HEK293 (cell line): Measurements from ENCODE around the gene LRCH2.

Source experiments
- CTCF ChIA-PET: fragments of 350-600 bp; formaldehyde crosslinking; extraction: SDS; loops from one replicate; lab custom pipeline; 2021; ENCODE audit warnings: antibody characterized with exemption; lab: Yijun Ruan, JAX
- POLR2A ChIA-PET: fragments of 300-600 bp; formaldehyde crosslinking; extraction: SDS; loops from one replicate; lab custom pipeline; 2020; ENCODE audit warnings: antibody characterized with exemption, inconsistent platforms; lab: Yijun Ruan, JAX
- H3K27ac ChIP-seq: fragments of 200-500 bp; sonication (Bioruptor generic); 2 replicates; pipeline ENCODE4 v1.5.1; 2014; ENCODE audit warnings: low read depth, low read length, control low read depth, inconsistent platforms; ENCODE audit errors: extremely low read depth
- H3K36me3 ChIP-seq, 2 experiments: fragments of 200-500 bp in 1 of 2; sonication (Bioruptor generic) in 1 of 2; 1 replicate in 1 of 2; 2 replicates in 1 of 2; pipeline ENCODE4 v1.5.1; 2014 to 2017; ENCODE audit warnings: inconsistent platforms in 2 of 2, low read length in 2 of 2; ENCODE audit not compliant: control insufficient read depth in 2 of 2, insufficient read depth in 1 of 2
- H3K4me1 ChIP-seq: fragments of 200-500 bp; sonication (Bioruptor generic); 2 replicates; pipeline ENCODE4 v1.5.1; 2014; ENCODE audit warnings: mild to moderate bottlenecking, low read length, inconsistent platforms; ENCODE audit not compliant: control insufficient read depth, insufficient read depth
- H3K4me3 ChIP-seq: 2 replicates; pipeline ENCODE4 v1.5.1; 2011; ENCODE audit warnings: low read depth, mild to moderate bottlenecking, control low read depth, low read length, moderate library complexity
- H3K9me3 ChIP-seq: fragments of 200-500 bp; sonication (Bioruptor generic); 2 replicates; pipeline ENCODE4 v1.5.1; 2014; ENCODE audit warnings: low read depth, low read length, inconsistent platforms; ENCODE audit not compliant: control insufficient read depth, insufficient read depth
- ELK4 ChIP-seq: IDR thresholded peaks from 2 replicates; pipeline ENCODE4 v1.6.1; 2011; ENCODE audit warnings: mild to moderate bottlenecking, low read depth, low read length, borderline replicate concordance
- FEZF1 ChIP-seq: fragments of 450-650 bp; formaldehyde crosslinking; IDR thresholded peaks from 2 replicates; pipeline ENCODE4 v1.5.1; 2016; ENCODE audit warnings: missing biosample characterization, missing genetic modification characterization
- GLI2 ChIP-seq: fragments of 450-650 bp; formaldehyde crosslinking; IDR thresholded peaks from 2 replicates; pipeline ENCODE4; 2017; ENCODE audit warnings: missing biosample characterization, missing genetic modification characterization, low read depth, borderline replicate concordance
- GLIS2 ChIP-seq: fragments of 450-650 bp; formaldehyde crosslinking; IDR thresholded peaks from 2 replicates; pipeline ENCODE4 v1.5.1; 2016; ENCODE audit warnings: missing biosample characterization, missing genetic modification characterization
- KLF1 ChIP-seq: fragments of 450-650 bp; formaldehyde crosslinking; IDR thresholded peaks from 2 replicates; pipeline ENCODE4 v1.5.1; 2016; ENCODE audit warnings: missing biosample characterization, missing genetic modification characterization
- KLF9 ChIP-seq: fragments of 450-650 bp; formaldehyde crosslinking; IDR thresholded peaks from 2 replicates; pipeline ENCODE4 v1.5.1; 2016; ENCODE audit warnings: missing biosample characterization, missing genetic modification characterization, low read depth
- MEIS1 ChIP-seq: sonication (generic); formaldehyde crosslinking; IDR thresholded peaks from 2 replicates; pipeline ENCODE4 v1.8.1; 2022; ENCODE audit warnings: missing genetic modification reagents, mild to moderate bottlenecking, borderline replicate concordance
- OSR2 ChIP-seq: fragments of 450-650 bp; formaldehyde crosslinking; IDR thresholded peaks from 2 replicates; pipeline ENCODE4 v1.5.1; 2016; ENCODE audit warnings: missing biosample characterization, missing genetic modification characterization
- PRDM6 ChIP-seq: fragments of 450-650 bp; formaldehyde crosslinking; IDR thresholded peaks from 2 replicates; pipeline ENCODE4 v1.5.1; 2017; ENCODE audit warnings: missing biosample characterization, missing genetic modification characterization
- SETDB1 ChIP-seq: IDR thresholded peaks from one replicate; pipeline ENCODE4 v1.6.1; 2017; ENCODE audit warnings: mild to moderate bottlenecking, low read length, moderate library complexity, mixed read lengths; ENCODE audit not compliant: insufficient read length
- SP2 ChIP-seq: fragments of 450-650 bp; formaldehyde crosslinking; IDR thresholded peaks from 2 replicates; pipeline ENCODE4 v1.5.1; 2016; ENCODE audit warnings: missing biosample characterization, missing genetic modification characterization
- TCF7L2 ChIP-seq: IDR thresholded peaks from 2 replicates; pipeline ENCODE4 v1.6.1; 2011; ENCODE audit warnings: low read depth, mild to moderate bottlenecking, inconsistent platforms, low read length, moderate library complexity, borderline replicate concordance
- ZFHX2 ChIP-seq: fragments of 450-650 bp; formaldehyde crosslinking; conservative IDR thresholded peaks from 2 replicates; pipeline ENCODE4 v1.5.1; 2016; ENCODE audit warnings: missing biosample characterization, missing genetic modification characterization
- ZFP3 ChIP-seq: fragments of 450-650 bp; formaldehyde crosslinking; IDR thresholded peaks from 2 replicates; pipeline ENCODE4 v1.5.1; 2016; ENCODE audit warnings: low read depth, missing biosample characterization, missing genetic modification characterization
- ZNF2 ChIP-seq: fragments of 450-650 bp; formaldehyde crosslinking; IDR thresholded peaks from 2 replicates; pipeline ENCODE4 v1.5.1; 2016; ENCODE audit warnings: missing biosample characterization, missing genetic modification characterization
- ZNF239 ChIP-seq: fragments of 450-650 bp; formaldehyde crosslinking; IDR thresholded peaks from 2 replicates; pipeline ENCODE4 v1.5.1; 2016; ENCODE audit warnings: missing biosample characterization, missing genetic modification characterization
- ZNF341 ChIP-seq: fragments of 450-650 bp; formaldehyde crosslinking; IDR thresholded peaks from 2 replicates; pipeline ENCODE4; 2016; ENCODE audit warnings: low read depth, missing biosample characterization, missing genetic modification characterization
- ZNF350 ChIP-seq: fragments of 450-650 bp; formaldehyde crosslinking; IDR thresholded peaks from 2 replicates; pipeline ENCODE4 v1.5.0; 2017; ENCODE audit warnings: missing biosample characterization, mild to moderate bottlenecking, missing genetic modification characterization
- ZNF366 ChIP-seq: fragments of 450-650 bp; formaldehyde crosslinking; conservative IDR thresholded peaks from 2 replicates; pipeline ENCODE4 v1.5.1; 2016; ENCODE audit warnings: missing biosample characterization, missing genetic modification characterization
- ZNF473 ChIP-seq: fragments of 450-650 bp; formaldehyde crosslinking; IDR thresholded peaks from 2 replicates; pipeline ENCODE4 v1.5.1; 2017; ENCODE audit warnings: missing biosample characterization, missing genetic modification characterization
- ZNF530 ChIP-seq: fragments of 450-650 bp; formaldehyde crosslinking; IDR thresholded peaks from 2 replicates; pipeline ENCODE4 v1.5.1; 2016; ENCODE audit warnings: low read depth, missing biosample characterization, missing genetic modification characterization
- ZNF558 ChIP-seq: fragments of 450-650 bp; formaldehyde crosslinking; IDR thresholded peaks from 2 replicates; pipeline ENCODE4 v1.5.1; 2016; ENCODE audit warnings: missing biosample characterization, missing genetic modification characterization
- ZNF610 ChIP-seq: fragments of 450-650 bp; formaldehyde crosslinking; IDR thresholded peaks from 2 replicates; pipeline ENCODE4 v1.5.1; 2016; ENCODE audit warnings: missing biosample characterization, missing genetic modification characterization, borderline replicate concordance
- ZNF621 ChIP-seq: fragments of 450-650 bp; formaldehyde crosslinking; IDR thresholded peaks from 2 replicates; pipeline ENCODE4 v1.5.1; 2017; ENCODE audit warnings: missing biosample characterization, missing genetic modification characterization
- ZNF626 ChIP-seq: fragments of 450-650 bp; sonication (Bioruptor Pico); formaldehyde crosslinking; IDR thresholded peaks from 2 replicates; pipeline ENCODE4 v1.5.1; 2018; ENCODE audit warnings: missing biosample characterization, missing genetic modification characterization, inconsistent platforms
- ZNF639 ChIP-seq: fragments of 450-650 bp; formaldehyde crosslinking; IDR thresholded peaks from 2 replicates; pipeline ENCODE4 v1.5.1; 2016; ENCODE audit warnings: missing biosample characterization, missing genetic modification characterization
- ZNF704 ChIP-seq: fragments of 450-650 bp; formaldehyde crosslinking; IDR thresholded peaks from 2 replicates; pipeline ENCODE4 v1.5.1; 2016; ENCODE audit warnings: missing biosample characterization, missing genetic modification characterization
- ZNF777 ChIP-seq: fragments of 450-650 bp; formaldehyde crosslinking; IDR thresholded peaks from 2 replicates; pipeline ENCODE4 v1.5.1; 2017; ENCODE audit warnings: missing biosample characterization, missing genetic modification characterization, borderline replicate concordance
- ZNF785 ChIP-seq: fragments of 450-650 bp; formaldehyde crosslinking; IDR thresholded peaks from 2 replicates; pipeline ENCODE4 v1.5.1; 2016; ENCODE audit warnings: missing biosample characterization, missing genetic modification characterization

The LRCH2 gene

GRCh38 chrX:115260330-115260729, 26.4 kb upstream of the LRCH2 start:
- no peaks in the 10 kb centered on the region for H3K36me3 ChIP-seq
- no peaks in the 10 kb centered on the region for H3K9me3 ChIP-seq
- H3K27ac ChIP-seq: peak overlapping the region; percentile 66; the same call in 1 of the 2 replicates
- CTCF ChIA-PET: interaction anchor here (1.6 kb wide), 1 partner anchor 10 kb away, joined by 6 read pairs; no protein-coding TSS in a partner anchor
- H3K4me1 ChIP-seq: no peaks in the 10 kb centered on the region
- POLR2A ChIA-PET: interaction anchor here (0.7 to 1.5 kb wide), 2 partner anchors 26 to 218 kb away, joined by 3 to 4 read pairs; no protein-coding TSS in a partner anchor
- peak; percentile 70 for TF ChIP-seq PRDM6 (tag by site-specific recombination)
- peak; percentile 59 for TF ChIP-seq OSR2 (tag by site-specific recombination)
- TF ChIP-seq GLI2 (tag by site-specific recombination): 0 out of 2 replicates have a peak, but pooled peaks have one; percentile 40
- no peak for TF ChIP-seq ZNF350
- H3K4me3 ChIP-seq: no peak overlapping the region

- Histone ChIP-seq H3K4me1 (no peaks in the 10 kb centered on the region), H3K27ac (peak overlapping the region; percentile 66), H3K36me3 (no peaks in the 10 kb centered on the region), H3K4me3 (no peak overlapping the region), H3K9me3 (no peaks in the 10 kb centered on the region)
- ChIA-PET POLR2A (interaction anchor here (0.7 to 1.5 kb wide), 3 partner anchors 25 to 219 kb away, joined by 3 to 4 read pairs (median 3); no protein-coding TSS in a partner anchor), CTCF (interaction anchor here (1.0 kb wide), 1 partner anchor 28 kb away, joined by 3 read pairs; no protein-coding TSS in a partner anchor)
- no peak for TF ChIP-seq ZNF777
- TF ChIP-seq KLF1: no peak
- peak; percentile 36; the same call in 1 of the 2 replicates for TF ChIP-seq ZNF610 (tag by site-specific recombination)
- TF ChIP-seq ZNF2 (tag by site-specific recombination): no peak
- no peak for TF ChIP-seq KLF9
- peak; percentile 47; the same call in 1 of the 2 replicates for TF ChIP-seq FEZF1
- no peak for TF ChIP-seq ZNF621 (tag by site-specific recombination)
- TF ChIP-seq GLIS2: no peak
- no peak for TF ChIP-seq ZNF558 (tag by site-specific recombination)
- TF ChIP-seq ZNF626 (tag by site-specific recombination): no peak
- peak; percentile 81 for TF ChIP-seq TCF7L2
- TF ChIP-seq ZNF239 (tag by site-specific recombination): no peak
- TF ChIP-seq MEIS1: peak; percentile 62; the same call in 1 of the 2 replicates
- TF ChIP-seq ELK4: no peak
- no peak for TF ChIP-seq ZNF473 (tag by site-specific recombination)
- TF ChIP-seq ZNF704 (tag by site-specific recombination): no peak
- no peak for TF ChIP-seq ZFHX2 (tag by site-specific recombination)
- TF ChIP-seq ZNF366 (tag by site-specific recombination): 0 out of 2 replicates have a peak, but pooled peaks have one; percentile 26
- TF ChIP-seq ZNF785 (tag by site-specific recombination): no peak
- TF ChIP-seq ZNF530 (tag by site-specific recombination): no peak
- no peak for TF ChIP-seq SETDB1
- peak; percentile 75; the same call in 1 of the 2 replicates for TF ChIP-seq OSR2 (tag by site-specific recombination)
- no peak for TF ChIP-seq ZFP3 (tag by site-specific recombination)
- 0 out of 2 replicates have a peak, but pooled peaks have one; percentile 42 for TF ChIP-seq ZNF639 (tag by site-specific recombination)
- no peak for TF ChIP-seq ZNF341 (tag by site-specific recombination)
- TF ChIP-seq SP2: no peak
Observed at GRCh38 chrX:115259238-115259875, 25.5 kb upstream of the LRCH2 start.
